ENCODE measurements around the gene ESRRB.

ESRRB gene

DNA sequence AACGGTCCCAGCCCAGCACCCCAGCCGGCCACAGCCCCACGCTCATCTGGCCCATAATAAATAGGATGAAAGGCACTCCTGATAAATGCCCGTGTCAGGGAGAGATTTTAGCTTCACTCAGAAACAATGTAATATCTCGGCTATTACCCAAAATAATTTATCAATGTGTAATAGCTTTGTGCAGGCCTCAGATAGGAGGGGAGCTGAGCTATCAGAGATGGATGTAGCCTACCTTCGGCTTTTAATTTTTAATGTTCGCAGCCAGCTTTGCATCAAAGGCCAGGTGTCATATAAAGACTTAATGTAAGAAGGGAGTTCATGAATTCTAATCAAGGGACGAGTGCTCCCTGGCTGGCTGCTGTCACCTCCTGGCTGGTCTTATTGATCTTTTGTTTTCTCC lies 171.9 kb downstream of the ESRRB start:
- DNase-seq: no peak

DNA sequence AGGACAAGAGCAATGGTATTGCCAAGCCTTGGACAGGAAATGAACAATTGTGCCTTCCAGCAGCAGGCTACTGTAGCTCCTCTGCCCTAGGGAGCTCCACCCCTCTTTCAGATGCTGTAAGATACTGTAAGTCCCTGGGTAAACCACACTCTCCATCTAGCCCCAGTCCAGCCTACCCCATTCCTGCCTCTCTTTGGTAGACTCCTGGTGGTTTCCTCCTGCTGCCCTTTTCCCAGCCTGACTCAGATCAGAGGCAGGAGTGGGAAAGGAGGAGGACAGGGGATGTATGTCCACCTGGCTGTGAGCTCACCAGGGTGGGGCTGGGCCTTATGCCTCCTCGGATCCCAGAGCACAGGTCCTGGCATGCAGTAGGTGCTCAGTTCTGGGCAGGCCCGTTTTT lies 174.6 kb downstream of the ESRRB start:
- DNase-seq: no peak

GRCh38 chr14:76551116-76551515 lies 175.2 kb downstream of the ESRRB start:
- DNase-seq: no peak
